HG02571 (cell line): ENCODE measurements around the gene CSN1S1.
"Not testable (repeated sequence)": the region's sequence is repeated elsewhere in the genome, so short reads cannot be mapped to it uniquely, and the experiment has no call there.

Experiments used
- ATAC-seq: cut with Tn5 transposase; IDR thresholded peaks from one replicate; pipeline ENCODE4 v1.9.1; 2021; ENCODE audit warnings: mild to moderate bottlenecking, moderate library complexity; ENCODE audit not compliant: unreplicated experiment

Gene CSN1S1

GRCh38 chr4:69930768-69931167 is at the start of gene CSN1S1:
Gene CSN1S1 (plus strand): TSS chr4:69931068. CDS start chr4:69932556, 1,488 bp downstream.
- no peak for ATAC-seq

- no peak for ATAC-seq
Measured at GRCh38 chr4:69881173-69881773, 49.6 kb upstream of the CSN1S1 start.

- ATAC-seq, result no peak
Measured at GRCh38 chr4:69882150-69882549, 48.7 kb upstream of the CSN1S1 start.

DNA sequence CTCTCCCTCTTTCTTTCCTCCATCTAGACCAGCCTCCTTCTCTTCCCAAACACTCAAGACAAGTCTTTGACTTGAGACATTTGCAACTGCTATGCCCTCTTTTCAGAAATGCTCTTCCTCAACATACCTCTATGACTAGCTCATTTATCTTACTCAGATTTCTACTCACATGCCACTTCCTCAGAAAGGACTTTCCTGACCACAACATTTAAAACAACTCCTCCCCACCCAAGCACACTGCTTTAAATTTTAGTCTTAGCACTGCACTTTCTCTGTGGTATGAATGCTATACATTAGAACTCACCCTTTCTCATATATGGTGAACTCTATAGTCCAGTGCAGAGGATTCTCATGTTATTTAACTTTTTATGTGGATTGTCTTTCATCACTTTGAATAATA is 42.5 kb upstream of the CSN1S1 start:
- ATAC-seq, result no peak

DNA sequence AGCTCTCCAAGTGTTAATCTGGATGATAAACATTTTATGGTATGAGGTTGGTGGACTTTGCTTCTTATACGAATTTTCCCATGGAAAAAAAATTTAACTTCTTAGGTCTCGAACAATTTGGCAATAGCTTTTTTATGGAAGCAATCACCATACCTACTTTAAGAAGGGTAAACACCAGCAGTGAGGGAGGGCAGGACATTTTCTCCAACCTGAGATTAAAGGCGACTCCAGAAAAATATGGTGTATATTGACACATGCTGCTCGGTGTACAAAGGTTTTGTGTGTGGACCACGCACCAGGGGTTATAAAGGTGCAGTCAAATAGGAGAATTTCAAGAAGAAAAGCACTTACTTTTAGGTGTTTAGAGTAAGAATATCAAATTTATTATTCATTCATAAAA is 36.7 kb upstream of the CSN1S1 start:
- ATAC-seq, result no peak

- ATAC-seq, result no peak
Measured at GRCh38 chr4:69894721-69895120, 36.1 kb upstream of the CSN1S1 start.

DNA sequence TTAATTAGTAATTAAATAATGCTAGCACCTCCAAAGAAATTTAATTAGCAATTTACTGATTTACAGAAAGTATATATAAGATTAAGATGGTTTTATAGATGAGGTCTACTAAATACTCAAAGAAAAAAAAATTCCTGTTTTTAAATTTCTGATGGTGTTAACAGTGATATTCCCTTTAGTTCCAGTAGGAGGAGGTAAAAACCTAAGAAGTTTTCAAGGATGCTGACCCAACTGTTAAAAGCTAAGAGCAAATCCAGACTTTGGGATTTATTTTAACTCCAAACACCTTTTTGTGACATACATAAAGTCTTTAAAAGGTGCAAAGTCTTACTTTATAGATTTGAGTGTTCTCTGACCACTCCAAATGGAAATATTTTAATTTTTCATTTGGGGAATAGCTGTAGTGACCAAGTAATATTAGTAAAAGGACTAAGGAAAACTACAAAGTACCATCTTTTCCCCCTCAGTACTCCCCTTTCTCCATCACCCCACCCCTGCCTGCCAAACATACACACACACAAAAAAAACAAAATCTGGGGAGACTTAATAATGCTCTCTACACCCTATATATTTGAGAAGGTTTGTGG is 34.2 kb upstream of the CSN1S1 start:
- no peak for ATAC-seq

DNA sequence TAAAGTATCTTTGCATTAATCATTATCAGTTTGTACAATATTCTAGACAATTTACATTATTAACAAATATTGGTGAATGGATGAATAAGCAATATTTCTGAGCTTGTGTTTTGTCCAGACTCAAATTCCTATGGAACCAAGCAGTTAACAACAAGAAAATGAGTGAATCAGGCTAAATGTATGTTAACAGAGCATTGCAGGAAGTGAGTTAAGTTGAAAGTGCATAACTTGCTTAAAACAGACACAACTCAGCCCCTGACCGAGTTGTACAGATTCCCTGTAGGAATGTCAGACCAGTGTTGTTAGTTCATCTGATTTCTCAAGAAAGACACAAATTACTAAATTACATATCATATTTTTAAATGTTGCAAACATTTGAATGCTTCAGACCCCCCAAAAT is 23.7 kb upstream of the CSN1S1 start:
- no peak for ATAC-seq

- ATAC-seq, result no peak
Measured at GRCh38 chr4:69909195-69909594, 21.7 kb upstream of the CSN1S1 start.

DNA sequence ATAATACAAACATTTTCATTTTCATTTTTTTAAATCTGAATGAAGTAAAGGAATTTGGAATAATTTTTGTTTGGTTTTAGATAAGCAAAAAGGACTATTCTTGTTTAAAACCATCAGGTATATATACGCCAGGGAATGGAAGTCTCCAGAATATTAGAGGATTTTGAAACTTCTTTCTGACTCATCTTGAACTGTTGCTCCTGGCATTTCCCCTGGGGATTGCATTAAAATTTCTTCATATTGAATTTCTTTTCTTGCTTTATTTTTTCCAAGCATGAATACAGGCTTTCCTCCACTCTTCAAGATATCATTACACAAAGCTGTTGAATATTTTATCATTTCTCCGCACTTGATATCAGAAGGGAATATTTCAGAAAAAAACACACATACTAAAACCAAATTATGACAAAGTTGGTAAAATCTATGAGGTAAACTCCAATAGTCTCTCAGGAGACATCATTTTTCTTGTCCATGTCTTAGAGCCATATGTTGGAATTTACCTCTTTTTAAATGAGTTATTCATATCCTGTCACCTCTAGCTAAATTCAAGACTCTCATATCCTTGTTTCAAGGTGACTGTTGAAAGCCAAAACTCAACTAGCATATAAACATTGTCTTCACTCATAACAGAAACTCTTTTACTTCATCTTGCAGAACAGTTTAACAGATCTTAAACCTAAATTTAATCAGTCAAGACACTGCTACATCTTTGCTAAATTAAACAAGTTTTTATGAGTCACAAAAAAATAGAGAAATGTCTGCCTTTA is 20.7 kb upstream of the CSN1S1 start:
- ATAC-seq, result peak; percentile 56

- no peak for ATAC-seq
Measured at GRCh38 chr4:69920874-69921273, 10.0 kb upstream of the CSN1S1 start.

DNA sequence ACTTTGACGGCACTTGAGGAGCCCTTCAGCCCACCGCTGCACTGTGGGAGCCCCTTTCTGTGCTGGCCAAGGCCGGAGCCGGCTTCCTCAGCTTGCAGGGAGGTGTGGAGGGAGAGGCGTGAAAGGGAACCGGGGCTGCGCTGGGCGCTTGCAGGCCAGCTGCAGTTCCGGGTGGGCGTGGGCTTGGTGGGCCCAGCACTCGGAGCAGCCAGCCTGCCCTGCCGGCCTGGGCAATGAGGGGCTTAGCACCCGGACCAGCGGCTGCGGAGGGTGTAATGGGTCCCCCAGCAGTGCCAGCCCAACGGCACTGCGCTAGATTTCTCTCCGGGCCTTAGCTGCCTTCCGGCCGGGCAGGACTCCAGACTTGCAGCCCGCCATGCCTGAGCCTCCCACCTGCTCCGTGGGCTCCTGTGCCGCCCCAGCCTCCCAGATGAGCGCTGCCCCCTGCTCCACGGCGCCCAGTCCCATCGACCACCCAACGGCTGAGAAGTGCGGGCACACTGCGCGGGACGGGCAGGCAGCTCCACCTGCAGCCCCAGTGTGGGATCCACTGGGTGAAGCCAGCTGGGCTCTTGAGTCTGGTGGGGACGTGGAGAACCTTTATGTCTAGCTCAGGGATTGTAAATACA is 7.0 kb upstream of the CSN1S1 start:
- ATAC-seq, result not testable (repeated sequence)

DNA sequence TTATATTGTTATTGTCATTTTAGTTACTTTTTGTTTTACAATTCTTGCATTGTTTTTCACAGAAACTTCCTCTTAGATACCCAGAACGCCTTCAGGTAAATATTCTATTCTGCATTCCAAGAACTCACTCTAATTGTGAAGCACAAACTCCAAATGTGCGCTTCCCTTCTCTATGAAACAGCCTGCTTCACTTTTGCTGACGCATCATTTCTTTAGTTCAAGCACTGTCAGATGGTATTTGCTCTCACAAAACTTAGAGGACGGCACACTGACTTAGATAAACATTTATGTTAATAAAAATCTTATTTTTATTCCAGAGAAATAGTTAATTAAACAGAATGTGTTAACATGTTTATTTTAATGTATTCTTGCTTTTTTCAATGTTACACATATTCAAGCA is 3.3 kb downstream of the CSN1S1 start:
- ATAC-seq, result no peak

DNA sequence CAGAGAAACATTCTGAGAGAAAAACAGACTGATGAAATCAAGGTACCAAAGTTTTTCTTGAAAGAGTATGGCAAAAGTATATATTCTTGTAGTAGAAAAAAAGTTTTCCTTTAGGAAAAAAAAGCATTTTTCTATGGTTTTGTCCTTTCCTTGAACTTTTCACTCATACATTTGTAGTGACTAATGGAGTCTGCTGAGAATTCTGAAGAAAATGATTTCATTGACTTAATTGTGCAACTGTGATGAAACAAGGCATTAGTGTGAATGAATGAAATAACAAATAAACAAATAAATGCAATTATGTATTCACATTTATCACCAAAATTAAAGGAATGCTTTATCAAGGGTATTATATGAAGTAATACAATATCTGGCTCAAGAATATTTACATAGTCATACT is 5.7 kb downstream of the CSN1S1 start:
- no peak for ATAC-seq

DNA sequence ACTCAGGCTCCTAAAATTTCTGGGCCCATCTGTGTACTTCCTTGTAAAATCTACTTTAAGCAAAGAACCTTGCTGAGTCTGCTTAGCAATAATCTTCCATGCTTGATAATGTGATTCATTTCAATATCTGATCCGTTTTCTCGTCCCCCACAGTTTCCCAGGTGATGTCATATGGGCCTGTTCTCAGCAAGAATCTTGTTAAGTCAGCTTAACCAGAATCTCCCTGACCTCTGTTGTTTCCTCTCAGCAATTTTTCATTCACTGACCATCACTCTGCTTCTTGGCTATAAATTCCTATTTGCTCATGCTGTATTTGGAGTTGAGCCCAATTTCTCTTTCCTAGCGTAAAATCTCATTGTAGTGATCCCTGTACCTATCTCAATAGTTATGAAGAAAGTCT is 20.7 kb downstream of the CSN1S1 start:
- no peak for ATAC-seq

GRCh38 chr4:69957209-69957608 is 26.3 kb downstream of the CSN1S1 start:
- ATAC-seq, result no peak

DNA sequence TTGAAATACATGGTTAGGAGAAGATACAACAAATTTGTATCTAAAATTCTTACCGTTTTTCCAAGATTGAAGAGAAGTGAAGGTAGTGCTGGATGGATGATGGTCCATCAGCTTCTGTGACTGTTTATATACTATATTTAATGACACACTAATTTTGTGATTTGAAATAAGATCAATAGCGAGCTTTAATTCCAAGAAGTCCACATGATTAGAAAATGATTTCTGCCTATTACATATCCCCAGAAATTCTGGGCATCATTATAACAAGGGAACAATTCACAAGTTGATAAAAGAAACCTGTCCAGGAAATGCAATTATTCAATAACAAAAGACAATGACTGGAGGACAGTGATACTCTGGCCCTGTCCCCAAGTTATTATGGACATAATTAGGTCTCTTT is 34.8 kb downstream of the CSN1S1 start, which contains the start of gene CSN2:
Gene CSN2, minus strand, starts transcription at position 101 of the 400 bp plus-strand sequence. CDS start 4,733 bp downstream, outside the sequence.
- no peak for ATAC-seq

- ATAC-seq, result no peak
Measured at GRCh38 chr4:69970071-69970470, 39.2 kb downstream of the CSN1S1 start.

- ATAC-seq, result no peak
Measured at GRCh38 chr4:69974631-69975030, 43.8 kb downstream of the CSN1S1 start.

DNA sequence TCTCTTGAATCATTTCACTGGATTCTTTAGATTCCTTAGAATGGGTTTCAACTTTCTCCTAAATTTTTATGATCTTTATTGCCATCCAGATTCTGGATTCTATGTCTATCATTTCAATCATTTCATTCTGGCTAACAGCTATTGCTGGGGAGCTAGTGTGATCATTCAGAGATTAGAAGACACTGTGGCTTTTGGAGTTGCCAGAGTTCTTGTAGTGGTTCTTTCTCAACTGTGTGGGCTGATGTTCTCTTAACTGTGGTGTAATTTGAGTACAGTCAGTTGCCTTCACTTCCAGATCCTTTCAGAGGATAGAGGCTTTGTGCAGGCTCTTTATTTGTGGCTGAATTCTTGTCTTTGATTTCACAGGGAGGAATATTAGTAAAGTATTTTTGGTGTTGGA is 46.7 kb downstream of the CSN1S1 start:
- no peak for ATAC-seq

DNA sequence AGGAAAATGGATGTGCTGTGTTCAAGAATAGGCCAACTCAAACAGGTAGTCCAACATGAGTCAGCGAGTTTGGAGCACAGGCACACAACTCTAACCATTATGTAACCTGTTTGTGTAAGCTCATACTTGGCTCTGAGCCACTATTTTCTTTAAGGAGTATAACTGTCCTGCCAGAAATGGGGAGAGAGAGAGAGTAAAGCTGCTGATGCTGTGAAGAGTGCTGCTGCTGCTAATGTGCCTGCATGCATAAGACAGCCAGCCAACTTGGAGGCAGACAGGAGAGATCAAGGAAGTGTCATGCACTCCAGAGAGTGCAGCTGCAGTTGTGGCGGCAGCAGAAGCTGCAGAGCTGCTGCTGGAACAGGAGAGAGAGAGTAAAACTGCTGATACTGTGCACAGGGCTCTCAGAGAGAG is 53.2 kb downstream of the CSN1S1 start:
- ATAC-seq, result no peak

DNA sequence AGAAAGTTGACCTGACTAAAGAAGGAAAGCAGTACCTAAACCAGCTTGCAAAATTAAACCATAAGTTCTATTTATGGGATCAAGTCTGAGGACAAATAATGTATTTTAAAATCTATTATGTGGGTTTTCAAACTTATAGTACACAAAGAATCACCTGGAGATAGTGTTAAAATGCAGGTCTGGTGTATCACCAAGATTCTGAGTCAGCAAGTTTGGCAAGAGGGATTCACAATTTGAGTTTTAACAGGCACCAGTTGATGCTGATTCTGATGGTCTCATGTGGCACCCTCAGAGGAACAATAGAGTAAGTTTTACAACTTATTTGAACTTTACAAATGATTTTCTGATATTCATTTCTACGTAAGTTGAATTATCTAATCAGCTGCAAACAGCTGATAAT is 55.8 kb downstream of the CSN1S1 start:
- no peak for ATAC-seq
